Astrocyte of the cerebellum (primary cell): ENCODE results near the gene ITPR3.

Experiments
- DNase-seq: peaks from one replicate; pipeline ENCODE4 v3.0.0-alpha.2; 2011; ENCODE audit warnings: low read depth
- H3K4me3 ChIP-seq: 2 replicates; pipeline ENCODE4 v1.5.1; 2011; ENCODE audit warnings: mild to moderate bottlenecking, low read depth, low read length, moderate library complexity
- CTCF ChIP-seq: IDR thresholded peaks from 2 replicates; pipeline ENCODE4 v1.5.1; 2012; ENCODE audit warnings: low read length, low read depth, moderate library complexity, mild to moderate bottlenecking; ENCODE audit errors: missing control alignments
- in situ Hi-C: cut with HindIII; loops from 2 replicates; pipeline ENCODE4 v1.10.0; 2017; ENCODE audit warnings: low sequenced_read_pairs

ITPR3 gene

DNA sequence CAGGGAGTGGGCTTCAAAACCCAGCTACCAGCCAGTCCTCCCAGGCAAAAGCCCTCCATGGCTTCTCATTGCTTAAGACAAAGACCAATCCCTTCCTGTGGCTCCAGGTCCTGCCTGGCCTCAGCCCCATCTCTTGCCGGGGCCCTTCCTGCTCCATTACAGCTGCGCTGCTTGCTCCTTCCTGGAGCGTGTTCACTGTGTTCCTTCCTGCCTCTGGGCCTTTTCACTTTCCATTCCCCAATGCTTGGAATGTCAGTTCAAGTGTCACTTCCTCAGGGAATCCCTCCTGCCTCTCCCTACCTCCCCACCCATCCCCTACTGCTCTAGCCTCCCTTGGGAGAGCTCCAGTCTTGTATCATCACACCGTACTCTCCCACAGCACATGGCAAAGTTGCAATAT, 11.1 kb upstream of the ITPR3 start:
- in situ Hi-C loops = no loop called here
- DNase-seq = no peak
- no peak for TF ChIP-seq CTCF
- H3K4me3 ChIP-seq = no peak overlapping the region

GRCh38 chr6:33610779-33611732, 10.1 kb upstream of the ITPR3 start:
- TF ChIP-seq CTCF = no peak
- H3K4me3 ChIP-seq = no peak overlapping the region
- DNase-seq = no peak
- in situ Hi-C loops = no loop called here

GRCh38 chr6:33613146-33613794, 7.9 kb upstream of the ITPR3 start:
- in situ Hi-C loops = no loop called here
- peak; percentile 33 for DNase-seq
- TF ChIP-seq CTCF = no peak

GRCh38 chr6:33613795-33614168, 7.3 kb upstream of the ITPR3 start:
- in situ Hi-C loops = no loop called here
- no peak overlapping the region for H3K4me3 ChIP-seq
- no peak for TF ChIP-seq CTCF
- no peak for DNase-seq

More at GRCh38 chr6:33613146-33613794, 7.9 kb upstream of the ITPR3 start:
- no peak overlapping the region for H3K4me3 ChIP-seq

DNA sequence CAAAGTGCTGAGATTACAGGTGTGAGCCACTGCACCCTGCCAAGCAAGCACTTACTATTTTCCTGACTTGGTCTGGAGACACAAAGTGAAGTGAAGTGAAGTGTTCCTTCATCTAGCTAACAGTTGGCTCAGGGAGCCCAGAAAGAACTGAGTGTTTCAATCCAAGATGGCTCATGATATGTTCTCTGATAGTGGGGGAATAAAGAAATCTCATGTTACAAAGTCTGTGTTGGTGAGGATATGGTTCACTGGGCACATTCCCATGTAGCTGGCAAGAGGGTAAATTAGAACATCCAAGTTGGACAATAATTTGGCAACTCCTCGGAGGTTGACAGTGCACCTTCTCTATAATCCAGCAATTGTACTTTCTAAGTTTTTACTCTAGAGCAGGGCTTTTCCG, 5.0 kb upstream of the ITPR3 start:
- no peak for DNase-seq
- TF ChIP-seq CTCF = no peak
- in situ Hi-C loops = no loop called here
- H3K4me3 ChIP-seq = no peak overlapping the region

DNA sequence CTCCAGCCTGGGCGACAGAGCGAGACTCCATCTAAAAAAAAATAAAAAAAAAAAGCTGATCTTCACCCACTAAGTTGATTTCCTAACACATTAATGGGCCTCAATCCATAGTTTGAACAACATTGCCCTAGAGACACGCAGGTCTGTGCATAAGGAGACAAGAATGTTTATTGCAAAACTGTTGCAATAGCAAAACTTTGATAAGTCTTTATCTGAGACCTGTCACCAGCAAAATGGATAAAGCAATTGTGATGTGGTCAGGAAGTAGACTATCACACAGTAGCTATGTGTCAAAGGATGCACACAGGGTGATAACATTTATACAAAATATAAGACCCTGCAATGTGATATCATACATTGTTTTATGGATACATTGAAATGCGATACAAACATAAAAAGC, 4.2 kb upstream of the ITPR3 start:
- in situ Hi-C loops = no loop called here
- no peak overlapping the region for H3K4me3 ChIP-seq
- no peak for DNase-seq
- no peak for TF ChIP-seq CTCF
